ENCODE data around the gene SMIM1. TPM values are rescaled to one million over a fixed set of nuclear protein-coding genes. Genes with fewer than 3 reads are reported as not detected.

SMIM1 gene
- total and polyA plus RNA-seq, 2 donors (not counting 1 experiment from before 2014, with no cell fraction given) = 2.0 TPM; not detected in 1

- Histone ChIP-seq H3K27me3 (ENCODE audit: control insufficient read depth, insufficient read depth, low read length) (no peaks in the 10 kb centered on the region), H2AFZ (ENCODE audit: low read length) (no peak overlapping the region), H3K4me2 (ENCODE audit: extremely low read depth, insufficient read depth, low read length) (no peak overlapping the region), H3K4me1 (ENCODE audit: control insufficient read depth, extremely low read depth, insufficient read depth, low read length) (no peaks in the 10 kb centered on the region), H4K20me1 (ENCODE audit: control insufficient read depth, extremely low read depth, insufficient read depth, low read length) (no peaks in the 10 kb centered on the region), H3K9ac (ENCODE audit: insufficient read depth, low read length) (no peak overlapping the region), H3K27ac (ENCODE audit: insufficient read depth, low read length) (no peak overlapping the region), H3K79me2 (ENCODE audit: control insufficient read depth, insufficient read depth, low read length) (no peaks in the 10 kb centered on the region), H3K4me3 (replicated peaks in 1 of 4; ENCODE audit: control extremely low read depth in 1 of 4, insufficient read depth in 1 of 4, low read depth in 3 of 4, low read length in 4 of 4) (no peak overlapping the region), H3K9me3 (ENCODE audit: control insufficient read depth, insufficient read depth, low read depth, low read length) (no peaks in the 10 kb centered on the region), H3K36me3 (ENCODE audit: control insufficient read depth, insufficient read depth, low read length) (peaks cover 2% of the 10 kb centered on the region)
- DNase-seq (ENCODE audit: low read depth in 2 of 2) = no peak
- no peak for TF ChIP-seq EZH2 (IDR thresholded peaks at IDR 0.05; ENCODE audit: low read length, missing control alignments)
- no peak for TF ChIP-seq CTCF (conservative IDR thresholded peaks at IDR 0.05 in 1 of 2, IDR thresholded peaks at IDR 0.05 in 1 of 2; ENCODE audit: low read depth in 1 of 2, low read length in 2 of 2)
Observed at GRCh38 chr1:3816331-3817137, 44.0 kb downstream of the SMIM1 start.

GRCh38 chr1:3817138-3817740 lies 44.7 kb downstream of the SMIM1 start:
- Histone ChIP-seq H3K36me3 (ENCODE audit: control insufficient read depth, insufficient read depth, low read length) (peaks cover 2% of the 10 kb centered on the region), H3K9ac (ENCODE audit: insufficient read depth, low read length) (no peak overlapping the region), H3K79me2 (ENCODE audit: control insufficient read depth, insufficient read depth, low read length) (no peaks in the 10 kb centered on the region), H2AFZ (ENCODE audit: low read length) (no peak overlapping the region), H3K9me3 (ENCODE audit: control insufficient read depth, insufficient read depth, low read depth, low read length) (no peaks in the 10 kb centered on the region), H3K4me2 (ENCODE audit: extremely low read depth, insufficient read depth, low read length) (no peak overlapping the region), H3K4me1 (ENCODE audit: control insufficient read depth, extremely low read depth, insufficient read depth, low read length) (no peaks in the 10 kb centered on the region), H3K4me3 (replicated peaks in 1 of 4; ENCODE audit: control extremely low read depth in 1 of 4, insufficient read depth in 1 of 4, low read depth in 3 of 4, low read length in 4 of 4) (no peak overlapping the region), H4K20me1 (ENCODE audit: control insufficient read depth, extremely low read depth, insufficient read depth, low read length) (no peaks in the 10 kb centered on the region), H3K27ac (ENCODE audit: insufficient read depth, low read length) (no peak overlapping the region), H3K27me3 (ENCODE audit: control insufficient read depth, insufficient read depth, low read length) (no peaks in the 10 kb centered on the region)
- DNase-seq (ENCODE audit: low read depth in 2 of 2) = no peak
- TF ChIP-seq CTCF (conservative IDR thresholded peaks at IDR 0.05 in 1 of 2, IDR thresholded peaks at IDR 0.05 in 1 of 2; ENCODE audit: low read depth in 1 of 2, low read length in 2 of 2) = no peak

GRCh38 chr1:3817821-3818597 lies 45.5 kb downstream of the SMIM1 start:
- no peak overlapping the region for H3K27ac ChIP-seq (ENCODE audit: insufficient read depth, low read length)
- no peak overlapping the region for H2AFZ ChIP-seq (ENCODE audit: low read length)
- H3K36me3 ChIP-seq (ENCODE audit: control insufficient read depth, insufficient read depth, low read length) = peaks cover 6% of the 10 kb centered on the region
- DNase-seq (ENCODE audit: low read depth in 2 of 2) = no peak
- no peaks in the 10 kb centered on the region for H3K27me3 ChIP-seq (ENCODE audit: control insufficient read depth, insufficient read depth, low read length)
- H3K9me3 ChIP-seq (ENCODE audit: control insufficient read depth, insufficient read depth, low read depth, low read length) = no peaks in the 10 kb centered on the region
- no peak overlapping the region for H3K4me2 ChIP-seq (ENCODE audit: extremely low read depth, insufficient read depth, low read length)
- no peaks in the 10 kb centered on the region for H4K20me1 ChIP-seq (ENCODE audit: control insufficient read depth, extremely low read depth, insufficient read depth, low read length)
- H3K4me3 ChIP-seq (replicated peaks in 1 of 4; ENCODE audit: control extremely low read depth in 1 of 4, insufficient read depth in 1 of 4, low read depth in 3 of 4, low read length in 4 of 4) = no peak overlapping the region
- no peaks in the 10 kb centered on the region for H3K4me1 ChIP-seq (ENCODE audit: control insufficient read depth, extremely low read depth, insufficient read depth, low read length)
- no peak for TF ChIP-seq EZH2 (IDR thresholded peaks at IDR 0.05; ENCODE audit: low read length, missing control alignments)
- no peak for TF ChIP-seq CTCF (conservative IDR thresholded peaks at IDR 0.05 in 1 of 2, IDR thresholded peaks at IDR 0.05 in 1 of 2; ENCODE audit: low read depth in 1 of 2, low read length in 2 of 2)
- H3K9ac ChIP-seq (ENCODE audit: insufficient read depth, low read length) = no peak overlapping the region
- H3K79me2 ChIP-seq (ENCODE audit: control insufficient read depth, insufficient read depth, low read length) = no peaks in the 10 kb centered on the region

Measured in fibroblast of lung (primary cell).